Measurements from ENCODE around the gene XXYLT1. TPM values are rescaled to one million over a fixed set of nuclear protein-coding genes. Genes with fewer than 3 reads are reported as not detected.
A peak's percentile ranks its signal among the peaks of the same experiment; 100 is the strongest.

Gene XXYLT1
- total RNA-seq, 1 experiment from 2014 or later = 25.5 TPM

GRCh38 chr3:195102609-195103467 is 168.1 kb downstream of the XXYLT1 start:
- intact Hi-C loops (cut with micrococcal nuclease) = loop anchor here (2.0 to 10.0 kb wide), 2 partner anchors 232 to 338 kb away; no protein-coding TSS in a partner anchor
- H3K27ac ChIP-seq (ENCODE audit: low read length) = peak overlapping the region; percentile 88
- TF ChIP-seq EZH2 (IDR thresholded peaks at IDR 0.05; ENCODE audit: low read length, unreplicated experiment) (no peak), CTCF (conservative IDR thresholded peaks at IDR 0.05; ENCODE audit: low read depth, low read length) (no peak), EZH2phosphoT487 (IDR thresholded peaks at IDR 0.05; ENCODE audit: borderline replicate concordance, low read length) (no peak)
- H3K9ac ChIP-seq (ENCODE audit: low read length) = peak overlapping the region; percentile 63
- H3K4me1 ChIP-seq (ENCODE audit: insufficient read depth, low read length) = peaks cover 59% of the 10 kb centered on the region
- peak overlapping the region; percentile 50 for H3K4me2 ChIP-seq (ENCODE audit: low read length)
- H3F3A ChIP-seq (ENCODE audit: low read length, unreplicated experiment) = peaks cover 3% of the 10 kb centered on the region
- ChIA-PET POLR2A (ENCODE audit: unreplicated experiment) (no interaction called here), CTCF (no interaction called here)
- H3K4me3 ChIP-seq (ENCODE audit: low read length) = no peak overlapping the region
- no peaks in the 10 kb centered on the region for H3K36me3 ChIP-seq (ENCODE audit: low read depth, low read length)
- DNase-seq (peak; percentile 97), ATAC-seq (peak; percentile 48)
- no peaks in the 10 kb centered on the region for H3K9me3 ChIP-seq (ENCODE audit: low read length)
- peaks cover 13% of the 10 kb centered on the region; the same call in 1 of the 2 replicates for H3K79me2 ChIP-seq (ENCODE audit: low read length)
- BruUV-seq (replicated peaks) = no TSS peak
- no peaks in the 10 kb centered on the region for H4K20me1 ChIP-seq (ENCODE audit: low read length)
- no peaks in the 10 kb centered on the region for H3K27me3 ChIP-seq (ENCODE audit: low read length)
- no peaks in the 10 kb centered on the region for H3K9me2 ChIP-seq (replicated peaks; ENCODE audit: low read length)
- 0 out of 2 replicates have a peak overlapping the region, but pooled peaks have one; percentile 22 for H2AFZ ChIP-seq (ENCODE audit: low read length)

GRCh38 chr3:195101927-195102608 is 168.9 kb downstream of the XXYLT1 start:
- Histone ChIP-seq H2AFZ (ENCODE audit: low read length) (no peak overlapping the region), H3K4me3 (ENCODE audit: low read length) (no peak overlapping the region), H3F3A (ENCODE audit: low read length, unreplicated experiment) (peaks cover 3% of the 10 kb centered on the region), H3K9me2 (replicated peaks; ENCODE audit: low read length) (no peaks in the 10 kb centered on the region), H3K9ac (ENCODE audit: low read length) (peak overlapping the region; percentile 28; the same call in 1 of the 2 replicates), H3K36me3 (ENCODE audit: low read depth, low read length) (no peaks in the 10 kb centered on the region), H3K27ac (ENCODE audit: low read length) (peak overlapping the region; percentile 88), H3K79me2 (ENCODE audit: low read length) (peaks cover 13% of the 10 kb centered on the region; the same call in 1 of the 2 replicates), H4K20me1 (ENCODE audit: low read length) (no peaks in the 10 kb centered on the region), H3K4me2 (ENCODE audit: low read length) (no peak overlapping the region), H3K9me3 (ENCODE audit: low read length) (no peaks in the 10 kb centered on the region), H3K4me1 (ENCODE audit: insufficient read depth, low read length) (peaks cover 59% of the 10 kb centered on the region), H3K27me3 (ENCODE audit: low read length) (no peaks in the 10 kb centered on the region)
- DNase-seq = no peak
- intact Hi-C loops (cut with micrococcal nuclease) = loop anchor here (2.0 to 10.0 kb wide), 2 partner anchors 231 to 337 kb away; no protein-coding TSS in a partner anchor
- POLR2A ChIA-PET (ENCODE audit: unreplicated experiment) = no interaction called here
- no TSS peak for BruUV-seq (replicated peaks)
- no peak for ATAC-seq
- CTCF ChIA-PET = no interaction called here
- TF ChIP-seq EZH2 (IDR thresholded peaks at IDR 0.05; ENCODE audit: low read length, unreplicated experiment) (no peak), EZH2phosphoT487 (IDR thresholded peaks at IDR 0.05; ENCODE audit: borderline replicate concordance, low read length) (no peak), CTCF (conservative IDR thresholded peaks at IDR 0.05; ENCODE audit: low read depth, low read length) (no peak)
